Endometrial microvascular endothelial cells (primary cell): ENCODE data around the gene EPHB3. TPM values are rescaled to one million over a fixed set of nuclear protein-coding genes. Genes with fewer than 3 reads are reported as not detected.

Experiments
- in situ Hi-C: cut with HindIII; loops from 2 replicates; pipeline ENCODE4 v1.10.0; 2017; ENCODE audit warnings: low sequenced_read_pairs, low pct_unique_long_range_greater_than_20kb; ENCODE audit errors: inconsistent ontology term
- total RNA-seq: library from RNA; depleted of rRNA; stranded (reverse); fragments of >200 nt; gene quantifications from one replicate; pipeline ENCODE4 v1.2.3, GENCODE V29; 2015; ENCODE audit errors: inconsistent ontology term

The EPHB3 gene
- total RNA-seq, 1 donor from 2014 or later: not detected

GRCh38 chr3:184541886-184542562, 19.6 kb upstream of the EPHB3 start:
- in situ Hi-C loops: no loop called here

- in situ Hi-C loops: no loop called here
Observed at GRCh38 chr3:184542577-184542976, 19.0 kb upstream of the EPHB3 start.

GRCh38 chr3:184543256-184543655, 18.3 kb upstream of the EPHB3 start:
- in situ Hi-C loops: no loop called here

- in situ Hi-C loops: no loop called here
Observed at GRCh38 chr3:184543843-184544512, 17.6 kb upstream of the EPHB3 start.

GRCh38 chr3:184544513-184544861, 17.1 kb upstream of the EPHB3 start:
- in situ Hi-C loops: no loop called here

- in situ Hi-C loops: no loop called here
Observed at GRCh38 chr3:184545769-184546168, 15.8 kb upstream of the EPHB3 start.

GRCh38 chr3:184546252-184546651, 15.3 kb upstream of the EPHB3 start:
- in situ Hi-C loops: no loop called here

- in situ Hi-C loops: no loop called here
Observed at GRCh38 chr3:184549796-184550577, 11.6 kb upstream of the EPHB3 start.

- in situ Hi-C loops: no loop called here
Observed at GRCh38 chr3:184551103-184551502, 10.5 kb upstream of the EPHB3 start.

- in situ Hi-C loops: no loop called here
Observed at GRCh38 chr3:184551614-184552256, 9.8 kb upstream of the EPHB3 start.

- in situ Hi-C loops: no loop called here
Observed at GRCh38 chr3:184552296-184552695, 9.3 kb upstream of the EPHB3 start.

GRCh38 chr3:184552863-184553262, 8.7 kb upstream of the EPHB3 start:
- in situ Hi-C loops: no loop called here

- in situ Hi-C loops: no loop called here
Observed at GRCh38 chr3:184553385-184553784, 8.2 kb upstream of the EPHB3 start.

GRCh38 chr3:184554461-184554860, 7.1 kb upstream of the EPHB3 start:
- in situ Hi-C loops: no loop called here

GRCh38 chr3:184556582-184557347, 4.8 kb upstream of the EPHB3 start:
- in situ Hi-C loops: no loop called here

- in situ Hi-C loops: no loop called here
Observed at GRCh38 chr3:184557348-184557950, 4.1 kb upstream of the EPHB3 start.

GRCh38 chr3:184558726-184559125, 2.9 kb upstream of the EPHB3 start:
- in situ Hi-C loops: no loop called here

GRCh38 chr3:184559336-184559735, 2.2 kb upstream of the EPHB3 start:
- in situ Hi-C loops: no loop called here
